Measurements from ENCODE around the gene NANOG. TPM values are rescaled to one million over a fixed set of nuclear protein-coding genes. Genes with fewer than 3 reads are reported as not detected.
"Not testable (repeated sequence)": the region's sequence is repeated elsewhere in the genome, so short reads cannot be mapped to it uniquely, and the experiment has no call there.

The NANOG gene
- total RNA-seq, 2 donors from 2014 or later, result not detected

DNA sequence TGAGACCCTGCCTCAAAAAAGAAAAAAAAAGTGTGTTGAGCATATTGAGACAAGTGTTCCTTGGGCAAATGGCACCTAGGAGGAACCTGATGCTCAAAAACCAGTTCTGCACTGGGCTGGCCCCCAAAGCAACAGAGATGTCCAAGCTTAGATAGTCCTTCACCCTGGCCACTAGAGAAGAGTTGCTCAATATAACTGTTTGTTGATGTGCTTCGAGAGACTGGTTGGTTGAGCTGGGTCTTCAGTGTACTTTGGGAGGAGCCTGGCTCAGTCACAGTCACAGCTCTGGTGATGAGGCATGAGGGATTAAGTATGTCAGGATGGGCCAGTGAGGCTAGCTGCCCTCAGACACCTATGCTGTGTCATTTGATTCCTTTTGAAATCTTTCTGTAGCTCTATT, 45.5 kb downstream of the NANOG start:
- H3K4me3 ChIP-seq, result no peak overlapping the region
- no peaks in the 10 kb centered on the region for H3K4me1 ChIP-seq
- H3K27me3 ChIP-seq, result no peaks in the 10 kb centered on the region
- no peaks in the 10 kb centered on the region for H3K36me3 ChIP-seq
- DNase-seq (ENCODE audit: low spot score), result no peak
- no peak overlapping the region for H3K27ac ChIP-seq
- TF ChIP-seq, protein P1, sequence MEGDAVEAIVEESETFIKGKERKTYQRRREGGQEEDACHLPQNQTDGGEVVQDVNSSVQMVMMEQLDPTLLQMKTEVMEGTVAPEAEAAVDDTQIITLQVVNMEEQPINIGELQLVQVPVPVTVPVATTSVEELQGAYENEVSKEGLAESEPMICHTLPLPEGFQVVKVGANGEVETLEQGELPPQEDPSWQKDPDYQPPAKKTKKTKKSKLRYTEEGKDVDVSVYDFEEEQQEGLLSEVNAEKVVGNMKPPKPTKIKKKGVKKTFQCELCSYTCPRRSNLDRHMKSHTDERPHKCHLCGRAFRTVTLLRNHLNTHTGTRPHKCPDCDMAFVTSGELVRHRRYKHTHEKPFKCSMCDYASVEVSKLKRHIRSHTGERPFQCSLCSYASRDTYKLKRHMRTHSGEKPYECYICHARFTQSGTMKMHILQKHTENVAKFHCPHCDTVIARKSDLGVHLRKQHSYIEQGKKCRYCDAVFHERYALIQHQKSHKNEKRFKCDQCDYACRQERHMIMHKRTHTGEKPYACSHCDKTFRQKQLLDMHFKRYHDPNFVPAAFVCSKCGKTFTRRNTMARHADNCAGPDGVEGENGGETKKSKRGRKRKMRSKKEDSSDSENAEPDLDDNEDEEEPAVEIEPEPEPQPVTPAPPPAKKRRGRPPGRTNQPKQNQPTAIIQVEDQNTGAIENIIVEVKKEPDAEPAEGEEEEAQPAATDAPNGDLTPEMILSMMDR (IDR thresholded peaks at IDR 0.05), result no peak
- no peaks in the 10 kb centered on the region for H3K9me3 ChIP-seq

DNA sequence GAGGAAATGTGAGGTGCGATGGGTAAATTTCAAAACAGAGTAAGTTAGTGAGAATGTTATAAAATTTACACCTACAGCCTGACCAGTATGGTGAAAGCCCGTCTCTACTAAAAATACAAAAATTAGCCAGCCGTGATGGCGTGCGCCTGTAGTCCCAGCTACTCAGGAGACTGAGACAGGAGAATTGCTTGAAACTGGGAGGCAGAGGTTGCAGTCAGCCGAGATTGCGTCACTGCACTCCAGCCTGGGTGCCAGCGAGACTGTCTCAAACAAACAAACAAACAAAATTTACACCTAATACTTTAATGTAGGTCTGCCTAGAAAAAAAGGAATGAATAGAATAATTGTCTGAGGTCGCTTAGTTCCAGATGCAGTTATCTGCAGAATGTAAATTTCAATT, 45.9 kb downstream of the NANOG start:
- TF ChIP-seq, protein P1 (IDR thresholded peaks at IDR 0.05), result no peak
- Histone ChIP-seq H3K4me3 (no peak overlapping the region), H3K27me3 (no peaks in the 10 kb centered on the region), H3K27ac (no peak overlapping the region), H3K4me1 (no peaks in the 10 kb centered on the region), H3K9me3 (no peaks in the 10 kb centered on the region), H3K36me3 (no peaks in the 10 kb centered on the region)
- no peak for DNase-seq (ENCODE audit: low spot score)

DNA sequence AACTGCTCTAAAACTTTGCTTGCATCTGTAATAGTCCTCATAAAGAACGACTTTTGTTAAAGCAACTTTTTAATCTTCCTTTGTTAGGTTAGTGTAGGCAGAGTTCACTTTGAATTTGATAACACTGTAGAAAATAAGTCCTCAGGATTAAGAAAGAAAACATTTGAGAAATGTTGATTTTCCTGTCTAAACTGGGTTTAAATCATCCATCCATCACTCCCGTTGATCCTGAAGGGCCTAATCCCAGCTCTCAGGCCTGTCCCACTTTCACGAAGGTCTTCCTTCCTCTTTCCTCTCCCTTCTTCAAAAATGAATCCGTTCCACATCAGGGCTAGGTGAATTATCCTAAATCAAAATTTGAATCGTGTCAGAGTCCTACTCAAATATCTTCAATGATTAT, 46.6 kb downstream of the NANOG start:
- TF ChIP-seq, protein P1 (IDR thresholded peaks at IDR 0.05), result no peak

DNA sequence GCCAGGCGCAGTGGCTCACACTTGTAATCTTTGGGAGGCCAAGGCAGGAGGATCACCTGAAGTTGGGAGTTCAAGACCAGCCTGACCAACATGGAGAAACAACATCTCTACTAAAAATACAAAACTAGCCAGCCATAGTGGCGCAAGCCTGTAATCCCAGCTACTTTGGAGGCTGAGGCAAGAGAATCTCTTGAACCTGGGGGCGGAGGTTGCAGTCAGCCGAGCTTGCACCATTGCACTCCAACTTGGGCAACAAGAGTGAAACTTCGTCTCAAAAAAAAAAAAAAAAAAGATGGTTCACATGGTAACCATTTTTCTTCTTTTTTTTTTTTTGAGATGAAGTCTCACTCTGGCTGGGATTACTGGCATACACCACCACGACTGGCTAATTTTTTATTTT, 48.2 kb downstream of the NANOG start:
- no peaks in the 10 kb centered on the region for H3K36me3 ChIP-seq
- TF ChIP-seq, protein P1 (IDR thresholded peaks at IDR 0.05), result no peak
- no peaks in the 10 kb centered on the region for H3K4me1 ChIP-seq
- H3K27me3 ChIP-seq, result no peaks in the 10 kb centered on the region
- H3K9me3 ChIP-seq, result no peaks in the 10 kb centered on the region
- DNase-seq (ENCODE audit: low spot score), result no peak
- H3K4me3 ChIP-seq, result no peak overlapping the region
- H3K27ac ChIP-seq, result no peak overlapping the region

More for the DNA sequence above, 46.6 kb downstream of the NANOG start:
- Histone ChIP-seq H3K4me1 (no peaks in the 10 kb centered on the region), H3K9me3 (no peaks in the 10 kb centered on the region), H3K27me3 (no peaks in the 10 kb centered on the region), H3K27ac (no peak overlapping the region), H3K4me3 (no peak overlapping the region), H3K36me3 (no peaks in the 10 kb centered on the region)
- DNase-seq (ENCODE audit: low spot score), result no peak

DNA sequence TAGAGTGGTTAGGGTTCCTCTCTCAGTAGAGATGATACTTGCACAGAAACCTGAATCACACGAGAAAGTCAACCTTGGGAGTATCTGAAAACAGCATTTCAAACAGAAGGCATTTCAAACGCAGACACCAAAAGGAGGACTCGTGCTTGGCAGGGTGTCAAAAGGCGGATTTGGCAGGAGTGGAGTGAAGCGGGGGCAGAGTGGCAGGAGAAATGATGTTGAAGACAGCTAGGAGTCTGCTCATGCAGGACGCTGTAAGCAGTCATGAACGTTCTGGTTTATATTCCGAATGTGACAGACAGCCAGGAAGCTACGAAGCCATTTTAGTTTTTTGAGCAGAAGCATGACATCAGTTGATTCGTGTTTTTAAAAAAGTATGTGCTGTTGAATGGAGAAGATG, 50.0 kb downstream of the NANOG start:
- H3K9me3 ChIP-seq; DNase-seq (ENCODE audit: low spot score); H3K27me3 ChIP-seq; H3K4me1 ChIP-seq; H3K36me3 ChIP-seq; H3K27ac ChIP-seq; H3K4me3 ChIP-seq: not testable (repeated sequence)

DNA sequence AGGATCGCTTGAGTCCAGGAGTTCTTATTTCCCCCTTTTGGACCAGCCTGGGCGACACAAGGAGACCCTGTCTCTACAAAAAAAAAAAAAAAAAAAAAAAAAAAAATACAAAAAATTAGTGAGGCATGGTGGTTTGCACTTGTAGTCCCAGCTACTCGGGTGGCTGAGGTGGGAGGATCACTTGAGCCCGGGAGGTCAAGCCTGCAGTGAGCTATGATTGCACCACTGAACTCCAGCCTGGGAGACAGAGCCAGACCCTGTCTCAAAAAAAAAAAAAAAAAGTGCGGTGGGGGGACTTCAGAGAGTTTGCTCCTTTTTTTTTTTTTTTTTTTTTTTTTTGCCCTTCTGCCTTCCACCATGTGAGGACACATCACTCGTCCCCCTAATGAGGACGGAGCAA, 50.6 kb downstream of the NANOG start:
- H3K4me3 ChIP-seq; H3K9me3 ChIP-seq; H3K36me3 ChIP-seq; H3K4me1 ChIP-seq; H3K27ac ChIP-seq; H3K27me3 ChIP-seq; DNase-seq (ENCODE audit: low spot score): not testable (repeated sequence)

DNA sequence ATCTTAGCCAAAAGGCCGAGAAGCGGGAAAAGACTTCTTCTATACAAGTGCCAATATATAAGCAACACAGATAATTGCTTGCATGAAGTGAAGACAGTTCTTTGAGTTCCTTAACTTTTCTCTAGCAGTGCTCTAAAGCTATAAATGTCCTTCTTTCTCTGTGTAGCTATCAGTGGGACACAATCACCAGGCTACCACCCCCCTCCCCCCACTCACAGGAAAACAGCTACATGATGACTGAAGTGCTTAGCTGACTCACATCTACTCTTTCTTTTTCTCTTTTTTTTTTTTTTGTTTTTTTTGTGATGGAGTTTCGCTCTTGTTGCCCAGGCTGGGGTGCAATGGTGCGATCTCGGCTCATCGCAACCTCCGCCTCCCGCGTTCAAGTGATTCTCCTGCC, 53.2 kb downstream of the NANOG start:
- H3K4me1 ChIP-seq; H3K36me3 ChIP-seq; H3K27ac ChIP-seq; H3K27me3 ChIP-seq; DNase-seq (ENCODE audit: low spot score); H3K4me3 ChIP-seq; H3K9me3 ChIP-seq: not testable (repeated sequence)

DNA sequence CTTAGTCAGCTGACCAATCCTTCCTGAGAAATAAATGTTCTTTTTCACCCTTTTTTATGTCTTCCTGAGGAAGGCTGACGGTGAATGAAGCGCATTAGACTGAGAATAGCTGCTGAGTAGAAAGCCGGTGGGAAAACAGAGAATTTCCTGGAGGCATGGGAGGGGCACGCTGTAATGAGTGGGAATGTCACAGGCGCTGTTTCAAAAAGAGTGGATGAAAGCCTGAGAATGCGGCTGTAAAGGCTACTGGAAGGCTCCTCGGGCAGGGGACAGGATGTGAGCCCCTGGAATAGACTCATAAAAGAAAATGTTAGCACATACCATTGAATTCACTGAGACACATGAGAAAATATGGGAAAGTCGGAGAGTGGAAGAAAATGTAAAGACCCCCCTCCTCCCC, 53.9 kb downstream of the NANOG start:
- not testable (repeated sequence) for H3K27ac ChIP-seq; H3K4me3 ChIP-seq; H3K27me3 ChIP-seq; H3K4me1 ChIP-seq; H3K9me3 ChIP-seq; DNase-seq (ENCODE audit: low spot score); H3K36me3 ChIP-seq

DNA sequence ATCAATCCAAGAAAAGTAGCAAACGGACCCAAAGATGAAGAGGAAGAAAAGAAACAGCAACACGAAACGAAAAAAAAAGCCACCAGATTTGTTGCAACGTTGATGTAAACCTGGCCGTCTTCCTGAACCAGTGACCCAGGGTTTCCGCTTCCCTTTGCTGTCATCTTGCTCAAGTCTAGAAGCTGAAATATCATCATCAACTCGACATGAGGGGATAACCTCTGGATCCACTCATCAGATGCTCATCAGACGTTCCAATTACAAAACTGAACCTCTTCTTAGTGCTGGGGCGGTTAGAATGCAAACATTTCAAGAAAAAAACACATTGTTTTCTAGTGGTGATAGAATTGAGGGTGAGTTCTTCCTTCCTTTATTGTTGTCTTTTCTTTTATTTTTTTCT, 54.4 kb downstream of the NANOG start:
- H3K4me1 ChIP-seq; DNase-seq (ENCODE audit: low spot score); H3K9me3 ChIP-seq; H3K36me3 ChIP-seq; H3K4me3 ChIP-seq; H3K27me3 ChIP-seq; H3K27ac ChIP-seq: not testable (repeated sequence)

All from right atrium auricular region (tissue), 2 donors.